Measurements from ENCODE around the gene PRICKLE2.

Gene PRICKLE2

DNA sequence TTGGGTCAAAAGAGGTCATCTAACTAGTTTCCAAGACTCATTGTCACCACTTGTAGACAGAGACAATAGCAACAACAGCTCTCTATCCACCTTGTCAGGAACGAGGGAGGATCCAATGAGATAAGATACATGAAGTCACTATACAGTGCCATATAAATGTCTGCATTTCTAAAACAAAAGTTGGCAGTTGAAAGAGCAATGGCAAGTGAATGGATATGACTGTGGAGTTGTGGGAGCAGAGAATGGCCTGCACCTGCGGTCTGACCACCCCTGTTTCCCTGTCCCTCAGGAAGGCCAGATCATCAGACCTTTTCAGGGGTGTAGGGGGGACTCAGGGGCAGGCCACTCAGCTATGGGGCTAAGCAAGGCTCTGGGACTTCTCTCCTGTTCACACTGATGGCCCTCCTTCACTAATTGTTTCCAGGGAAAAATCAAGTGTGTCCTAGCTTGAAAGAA, 161.3 kb downstream of the PRICKLE2 start:
- DNase-seq, result no peak
- Histone ChIP-seq H2AFZ (ENCODE audit: low read length) (no peak overlapping the region), H3K4me3 (ENCODE audit: low read length) (no peak overlapping the region), H3K79me2 (ENCODE audit: low read length) (no peaks in the 10 kb centered on the region), H4K20me1 (ENCODE audit: insufficient read depth, low read length) (no peaks in the 10 kb centered on the region), H3K4me2 (ENCODE audit: low read depth, low read length) (no peak overlapping the region), H3K4me1 (ENCODE audit: low read length) (no peaks in the 10 kb centered on the region), H3K27me3 (replicated peaks; ENCODE audit: insufficient read depth, low read length) (no peaks in the 10 kb centered on the region), H3K36me3 (replicated peaks; ENCODE audit: insufficient read depth, low read length) (no peaks in the 10 kb centered on the region), H3F3A (ENCODE audit: insufficient read depth, low read length) (no peaks in the 10 kb centered on the region), H3K9me2 (replicated peaks; ENCODE audit: insufficient read depth, low read length) (no peaks in the 10 kb centered on the region), H3K27ac (ENCODE audit: low read length) (no peak overlapping the region), H3K9ac (ENCODE audit: low read length) (no peak overlapping the region), H3K9me3 (replicated peaks; ENCODE audit: insufficient read depth, low read length) (no peaks in the 10 kb centered on the region)
- TF ChIP-seq EZH2 (optimal IDR thresholded peaks at IDR 0.05; ENCODE audit: low read depth, low read length) (no peak), EZH2phosphoT487 (IDR thresholded peaks at IDR 0.05; ENCODE audit: low read length) (no peak)
- TF ChIP-seq, protein P1, sequence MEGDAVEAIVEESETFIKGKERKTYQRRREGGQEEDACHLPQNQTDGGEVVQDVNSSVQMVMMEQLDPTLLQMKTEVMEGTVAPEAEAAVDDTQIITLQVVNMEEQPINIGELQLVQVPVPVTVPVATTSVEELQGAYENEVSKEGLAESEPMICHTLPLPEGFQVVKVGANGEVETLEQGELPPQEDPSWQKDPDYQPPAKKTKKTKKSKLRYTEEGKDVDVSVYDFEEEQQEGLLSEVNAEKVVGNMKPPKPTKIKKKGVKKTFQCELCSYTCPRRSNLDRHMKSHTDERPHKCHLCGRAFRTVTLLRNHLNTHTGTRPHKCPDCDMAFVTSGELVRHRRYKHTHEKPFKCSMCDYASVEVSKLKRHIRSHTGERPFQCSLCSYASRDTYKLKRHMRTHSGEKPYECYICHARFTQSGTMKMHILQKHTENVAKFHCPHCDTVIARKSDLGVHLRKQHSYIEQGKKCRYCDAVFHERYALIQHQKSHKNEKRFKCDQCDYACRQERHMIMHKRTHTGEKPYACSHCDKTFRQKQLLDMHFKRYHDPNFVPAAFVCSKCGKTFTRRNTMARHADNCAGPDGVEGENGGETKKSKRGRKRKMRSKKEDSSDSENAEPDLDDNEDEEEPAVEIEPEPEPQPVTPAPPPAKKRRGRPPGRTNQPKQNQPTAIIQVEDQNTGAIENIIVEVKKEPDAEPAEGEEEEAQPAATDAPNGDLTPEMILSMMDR (IDR thresholded peaks at IDR 0.05; ENCODE audit: low read length), result no peak

DNA sequence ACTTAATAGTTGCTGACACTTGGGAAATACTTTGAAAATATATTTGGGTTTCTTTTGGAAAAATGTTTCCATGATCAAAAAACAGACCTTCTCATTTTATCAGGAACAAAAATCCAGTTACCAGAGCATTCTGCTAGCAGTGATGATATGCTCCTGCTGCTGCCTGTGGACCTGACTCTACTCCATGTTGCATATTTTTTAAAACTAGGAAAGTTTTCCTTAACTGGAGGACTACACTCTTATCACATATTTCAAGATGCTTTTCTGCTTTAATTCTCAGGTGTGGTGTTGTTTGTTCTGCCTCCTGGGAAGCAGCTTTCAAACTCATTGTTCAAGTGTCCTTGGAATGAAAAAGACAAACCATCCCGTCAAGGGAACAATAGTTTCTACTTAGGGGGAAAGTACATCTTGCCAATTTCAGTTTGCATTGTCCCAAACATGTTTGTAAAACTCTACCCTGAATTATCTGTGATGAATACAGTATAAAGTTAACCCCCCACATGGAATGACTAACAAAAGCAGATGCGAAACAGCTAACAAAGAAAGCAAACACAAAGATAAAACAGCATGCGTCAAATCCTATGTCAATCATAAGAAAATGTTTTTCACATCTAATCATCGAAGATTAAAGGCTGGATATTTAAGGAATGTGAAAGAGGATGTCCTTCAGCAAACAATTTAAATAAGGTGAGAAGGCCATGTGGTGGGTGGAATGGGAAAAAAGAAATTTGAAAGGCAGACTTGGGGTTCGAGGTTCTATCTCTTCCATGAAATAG, 161.9 kb downstream of the PRICKLE2 start:
- H3K4me2 ChIP-seq (ENCODE audit: low read depth, low read length), result no peak overlapping the region
- no peak overlapping the region for H2AFZ ChIP-seq (ENCODE audit: low read length)
- DNase-seq, result no peak
- H3K27ac ChIP-seq (ENCODE audit: low read length), result no peak overlapping the region
- H3K4me1 ChIP-seq (ENCODE audit: low read length), result no peaks in the 10 kb centered on the region
- no peaks in the 10 kb centered on the region for H3F3A ChIP-seq (ENCODE audit: insufficient read depth, low read length)
- H3K9ac ChIP-seq (ENCODE audit: low read length), result no peak overlapping the region
- TF ChIP-seq EZH2 (optimal IDR thresholded peaks at IDR 0.05; ENCODE audit: low read depth, low read length) (no peak), EZH2phosphoT487 (IDR thresholded peaks at IDR 0.05; ENCODE audit: low read length) (no peak)
- TF ChIP-seq, protein P1 (IDR thresholded peaks at IDR 0.05; ENCODE audit: low read length), result no peak
- H3K9me2 ChIP-seq (replicated peaks; ENCODE audit: insufficient read depth, low read length), result no peaks in the 10 kb centered on the region
- H3K27me3 ChIP-seq (replicated peaks; ENCODE audit: insufficient read depth, low read length), result no peaks in the 10 kb centered on the region
- no peaks in the 10 kb centered on the region for H3K9me3 ChIP-seq (replicated peaks; ENCODE audit: insufficient read depth, low read length)
- no peaks in the 10 kb centered on the region for H4K20me1 ChIP-seq (ENCODE audit: insufficient read depth, low read length)
- no peak overlapping the region for H3K4me3 ChIP-seq (ENCODE audit: low read length)
- H3K36me3 ChIP-seq (replicated peaks; ENCODE audit: insufficient read depth, low read length), result no peaks in the 10 kb centered on the region
- H3K79me2 ChIP-seq (ENCODE audit: low read length), result no peaks in the 10 kb centered on the region

DNA sequence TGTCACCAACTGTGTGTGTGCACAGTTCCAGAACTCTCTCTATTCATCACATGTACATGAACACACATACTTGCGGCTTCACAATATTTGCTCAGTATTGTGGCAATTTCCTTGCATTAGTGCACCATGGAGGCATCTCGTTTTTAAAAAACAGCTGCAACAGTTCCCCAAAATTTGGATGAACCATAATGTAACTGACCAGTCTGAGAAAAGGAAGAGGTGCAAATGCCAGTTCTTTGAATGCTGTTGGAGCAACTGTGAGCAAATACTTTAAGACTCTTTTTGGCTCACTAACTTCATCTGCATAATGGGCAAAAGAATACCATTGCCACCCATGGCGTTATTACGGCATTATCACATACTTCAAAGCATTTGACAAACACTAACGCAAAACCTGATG, 163.6 kb downstream of the PRICKLE2 start:
- no peaks in the 10 kb centered on the region for H4K20me1 ChIP-seq (ENCODE audit: insufficient read depth, low read length)
- no peaks in the 10 kb centered on the region for H3K27me3 ChIP-seq (replicated peaks; ENCODE audit: insufficient read depth, low read length)
- H3K79me2 ChIP-seq (ENCODE audit: low read length), result no peaks in the 10 kb centered on the region
- no peaks in the 10 kb centered on the region for H3K36me3 ChIP-seq (replicated peaks; ENCODE audit: insufficient read depth, low read length)
- H3K9me2 ChIP-seq (replicated peaks; ENCODE audit: insufficient read depth, low read length), result no peaks in the 10 kb centered on the region
- no peak overlapping the region for H3K4me2 ChIP-seq (ENCODE audit: low read depth, low read length)
- no peak for DNase-seq
- no peak overlapping the region for H2AFZ ChIP-seq (ENCODE audit: low read length)
- TF ChIP-seq EZH2phosphoT487 (IDR thresholded peaks at IDR 0.05; ENCODE audit: low read length), result no peak
- H3K4me3 ChIP-seq (ENCODE audit: low read length), result no peak overlapping the region
- no peaks in the 10 kb centered on the region for H3K9me3 ChIP-seq (replicated peaks; ENCODE audit: insufficient read depth, low read length)
- no peak overlapping the region for H3K9ac ChIP-seq (ENCODE audit: low read length)
- no peaks in the 10 kb centered on the region for H3K4me1 ChIP-seq (ENCODE audit: low read length)
- no peak overlapping the region for H3K27ac ChIP-seq (ENCODE audit: low read length)
- no peaks in the 10 kb centered on the region for H3F3A ChIP-seq (ENCODE audit: insufficient read depth, low read length)

Data from MM.1S (cell line).